Stimulated activated CD4-positive, alpha-beta T cell treated with anti-CD3 and anti-CD28 coated beads, Interleukin-12 subunit alpha, Interleukin-12 subunit beta, amount 100 ng/mL, for 24 hours (primary cell): ENCODE data around the gene QSOX1.

Source experiments
- DNase-seq, 2 experiments: peaks; one replicate each; pipeline ENCODE4 v3.0.0-alpha.2; 2020; ENCODE audit warnings: low read depth in 2 of 2

The QSOX1 gene

DNA sequence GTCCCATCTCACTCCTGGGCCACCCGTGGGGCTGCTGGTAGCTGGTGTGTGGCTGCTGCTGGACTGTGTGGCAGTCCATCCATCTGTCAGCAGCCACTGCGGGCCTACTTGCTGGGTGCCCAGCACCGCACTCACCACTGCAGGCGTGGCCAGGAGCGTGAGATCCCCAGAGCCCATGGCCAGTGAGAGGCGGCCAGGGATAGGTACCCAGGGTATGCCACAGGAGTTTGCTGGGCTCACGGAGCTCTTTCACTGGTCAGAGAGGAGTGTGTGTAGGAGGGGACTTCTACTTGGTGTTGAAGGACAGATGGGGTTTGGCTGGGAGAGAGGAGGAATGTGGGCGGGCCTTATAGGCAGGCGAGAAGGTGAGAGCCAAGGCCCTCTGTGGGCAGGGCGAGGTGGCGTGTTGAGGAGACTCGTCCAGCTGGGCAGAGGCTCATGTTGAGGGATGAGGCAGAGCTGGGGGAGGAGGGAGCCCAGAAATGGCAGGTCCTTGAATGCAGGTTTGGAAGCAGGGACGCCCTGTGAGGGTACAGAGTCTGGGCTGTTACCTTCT lies 15.0 kb downstream of the QSOX1 start:
- no peak for DNase-seq

- DNase-seq, result no peak
These were observed 16.0 kb downstream of the QSOX1 start for GRCh38 chr1:180170546-180171151.

GRCh38 chr1:180171691-180172090 lies 17.0 kb downstream of the QSOX1 start:
- DNase-seq, result no peak

DNA sequence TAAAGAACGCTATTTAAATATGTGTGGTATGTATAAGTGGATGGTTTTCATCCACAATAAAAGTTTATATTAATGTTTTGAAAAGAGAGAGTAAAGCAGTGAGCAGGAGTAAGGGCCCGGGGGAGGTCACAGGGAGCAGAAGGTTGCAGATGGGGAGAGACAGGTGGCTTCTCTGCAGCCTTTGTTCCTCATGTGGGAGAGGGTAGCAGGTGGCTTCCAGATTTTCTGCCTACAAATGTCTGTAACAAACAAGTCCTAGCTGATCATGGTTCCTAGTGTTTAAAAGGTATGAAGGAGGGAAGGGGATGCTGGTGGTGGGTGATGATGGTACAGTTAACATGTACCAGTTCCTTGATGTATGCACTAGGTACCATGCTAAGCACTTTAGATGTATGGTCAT lies 18.8 kb downstream of the QSOX1 start:
- DNase-seq, result no peak

- DNase-seq, result no peak
These were observed 19.3 kb downstream of the QSOX1 start for GRCh38 chr1:180173952-180174351.

DNA sequence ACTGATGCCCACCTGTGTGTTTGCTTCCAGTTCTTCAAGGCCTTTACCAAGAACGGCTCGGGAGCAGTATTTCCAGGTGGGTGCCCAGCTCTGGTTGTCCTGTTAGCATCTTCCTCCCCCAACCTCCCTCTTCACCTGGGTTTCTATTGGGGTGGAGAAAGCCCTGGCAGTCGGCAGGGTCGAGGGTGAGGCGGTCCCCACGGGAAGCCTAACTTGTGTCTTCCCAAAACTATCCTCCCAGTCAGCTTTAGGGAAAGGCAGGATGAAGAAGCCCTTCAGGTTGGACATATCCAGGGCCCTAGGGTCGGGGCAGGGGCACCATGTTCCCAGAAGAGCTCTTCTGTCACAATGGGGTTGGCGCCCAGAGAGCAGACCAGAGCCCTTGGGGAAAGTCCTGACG lies 20.6 kb downstream of the QSOX1 start:
- no peak for DNase-seq

GRCh38 chr1:180175806-180176205 lies 21.1 kb downstream of the QSOX1 start:
- DNase-seq, result no peak

- DNase-seq, result no peak
These were observed 22.3 kb downstream of the QSOX1 start for GRCh38 chr1:180176965-180177364.

DNA sequence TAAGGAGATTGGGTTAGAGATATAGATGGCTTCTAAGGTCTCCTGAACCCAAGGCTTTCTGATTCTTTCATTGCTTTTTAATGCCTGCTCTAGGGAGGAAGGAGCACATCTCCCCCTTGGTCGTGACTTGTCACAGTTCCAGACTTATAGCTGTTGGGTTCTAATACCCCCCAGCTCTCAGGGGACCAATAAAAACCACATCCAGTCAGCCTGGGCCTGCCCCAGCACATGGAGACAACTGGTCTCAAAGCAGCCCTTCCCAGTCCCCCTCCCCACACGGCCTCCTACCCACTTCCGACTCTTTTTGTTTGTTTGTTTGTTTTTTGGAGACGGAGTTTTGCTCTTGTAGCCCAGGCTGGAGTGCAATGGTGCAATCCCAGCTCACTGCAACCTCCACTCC lies 23.3 kb downstream of the QSOX1 start:
- DNase-seq, result no peak

- DNase-seq, result peak; percentile 28 to 63
These were observed 24.0 kb downstream of the QSOX1 start for GRCh38 chr1:180178511-180179161.

- no peak for DNase-seq
These were observed 24.7 kb downstream of the QSOX1 start for GRCh38 chr1:180179162-180179957.

- DNase-seq, result peak in 1 of 2 experiments; percentile 20
These were observed 26.4 kb downstream of the QSOX1 start for GRCh38 chr1:180181048-180181447.

DNA sequence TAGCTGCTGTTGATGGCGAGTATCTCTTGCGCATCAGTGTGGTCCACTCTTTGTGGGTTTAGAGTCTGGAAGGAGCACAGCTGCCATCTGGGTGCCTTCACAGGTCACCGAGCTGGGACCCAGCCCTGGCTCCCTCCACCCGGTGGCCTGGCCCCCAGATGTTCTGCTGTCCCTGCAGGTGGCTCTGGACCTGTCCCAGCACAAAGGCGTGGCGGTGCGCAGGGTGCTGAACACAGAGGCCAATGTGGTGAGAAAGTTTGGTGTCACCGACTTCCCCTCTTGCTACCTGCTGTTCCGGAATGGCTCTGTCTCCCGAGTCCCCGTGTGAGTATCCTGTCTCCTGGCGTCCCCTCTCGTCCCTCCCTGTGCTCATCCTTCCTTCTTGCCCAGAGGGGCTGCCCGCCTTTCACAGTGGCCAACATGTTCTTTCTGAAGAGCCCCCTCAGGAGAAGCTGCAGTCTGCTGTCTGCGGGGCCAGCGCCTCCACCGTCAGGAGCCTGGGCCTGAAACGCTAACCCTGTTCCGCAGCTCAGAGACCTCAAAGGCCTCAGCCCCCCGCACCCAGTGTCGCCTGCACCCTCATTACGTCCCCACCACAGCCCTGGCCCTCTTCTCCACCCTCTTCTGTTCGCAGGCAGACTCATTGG lies 27.4 kb downstream of the QSOX1 start:
- no peak for DNase-seq

DNA sequence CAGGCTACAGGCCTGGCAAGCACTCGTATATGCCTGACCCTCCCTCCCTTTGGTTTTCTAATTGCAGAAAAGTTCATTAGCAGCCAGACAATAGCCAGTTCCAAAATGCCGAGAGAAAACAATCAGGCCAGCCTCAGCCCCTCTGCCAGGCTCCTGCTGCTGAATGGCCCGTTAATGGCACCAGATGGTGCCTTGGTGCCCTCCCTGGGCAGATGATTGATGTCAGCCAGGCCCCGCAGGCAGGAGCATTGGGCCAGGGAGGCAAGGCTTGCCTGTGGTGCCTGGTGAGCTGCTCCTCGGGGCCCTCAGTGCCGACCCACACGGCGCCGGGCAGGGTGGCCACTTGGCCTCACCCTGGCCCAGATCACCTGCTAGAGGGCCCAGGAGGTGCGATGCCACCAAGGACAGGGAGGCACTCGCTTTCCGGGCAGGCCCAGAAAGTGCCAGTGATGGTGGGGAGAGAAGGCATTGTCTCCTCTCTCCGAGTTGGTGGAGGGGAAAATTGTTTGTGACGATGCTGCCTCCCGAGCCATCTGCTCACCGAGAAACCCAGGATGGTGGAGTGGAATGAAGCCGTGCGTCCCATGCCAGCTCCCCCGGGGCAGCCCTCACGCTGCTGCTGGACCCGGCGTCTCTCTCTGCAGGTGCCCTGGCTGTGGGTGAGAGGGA lies 28.1 kb downstream of the QSOX1 start:
- no peak for DNase-seq

DNA sequence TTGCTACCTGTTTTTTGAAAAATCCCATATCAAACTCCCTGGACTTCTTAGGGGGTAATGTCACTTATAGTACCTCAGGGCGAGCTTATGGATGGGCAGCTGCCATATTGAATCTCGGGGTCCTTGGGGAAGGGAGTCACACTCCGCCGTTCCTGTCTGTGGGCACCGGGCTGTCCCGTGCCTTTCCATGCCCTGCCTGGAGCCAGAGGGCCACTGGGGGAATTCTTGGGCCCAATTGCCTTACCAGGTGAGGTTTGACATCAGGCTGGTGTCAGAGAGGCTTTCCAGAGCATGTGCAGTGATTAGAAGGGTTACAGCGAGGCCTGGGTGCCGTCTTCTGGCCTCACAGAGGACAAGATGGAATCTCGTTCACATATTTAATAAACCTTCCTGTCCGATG lies 28.8 kb downstream of the QSOX1 start:
- no peak for DNase-seq

DNA sequence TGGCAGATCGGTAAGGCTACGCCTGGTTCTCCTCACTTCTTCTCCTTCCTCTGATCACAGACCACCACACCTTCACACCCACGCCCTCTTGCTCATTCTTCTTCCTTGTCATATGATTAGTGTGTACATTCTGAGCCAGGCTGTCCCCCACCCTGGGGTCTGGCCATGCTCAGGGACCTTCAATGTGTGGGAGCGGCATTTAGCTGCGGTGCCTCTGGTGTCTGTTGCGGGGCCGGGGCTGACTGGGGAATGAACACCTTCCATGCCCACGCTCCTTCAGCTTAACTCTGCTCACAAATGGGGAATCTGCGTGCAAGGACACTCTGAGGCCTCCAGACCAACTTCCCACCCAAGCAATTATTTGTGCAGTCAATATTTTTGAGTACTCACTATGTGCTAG lies 29.4 kb downstream of the QSOX1 start:
- DNase-seq, result no peak

DNA sequence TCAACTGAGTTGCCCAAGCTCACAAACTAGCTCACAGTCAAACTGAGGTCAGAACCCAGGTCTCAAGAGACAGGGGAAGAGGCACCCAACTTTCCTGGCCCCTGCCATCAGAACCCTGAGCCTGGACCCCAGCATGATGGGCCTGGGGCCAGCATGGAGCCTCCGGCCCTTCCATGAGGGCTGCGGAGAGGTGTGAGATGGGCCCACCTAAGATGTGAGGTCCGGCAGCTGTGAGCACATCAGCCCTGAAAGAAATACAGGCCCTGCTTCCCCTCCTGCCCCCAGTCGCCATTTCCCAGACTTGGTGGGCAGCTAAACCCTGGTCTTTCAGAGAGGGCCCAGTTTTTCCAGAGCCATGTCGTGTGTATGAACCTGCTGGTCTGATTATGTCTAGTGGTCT lies 30.6 kb downstream of the QSOX1 start:
- no peak for DNase-seq

DNA sequence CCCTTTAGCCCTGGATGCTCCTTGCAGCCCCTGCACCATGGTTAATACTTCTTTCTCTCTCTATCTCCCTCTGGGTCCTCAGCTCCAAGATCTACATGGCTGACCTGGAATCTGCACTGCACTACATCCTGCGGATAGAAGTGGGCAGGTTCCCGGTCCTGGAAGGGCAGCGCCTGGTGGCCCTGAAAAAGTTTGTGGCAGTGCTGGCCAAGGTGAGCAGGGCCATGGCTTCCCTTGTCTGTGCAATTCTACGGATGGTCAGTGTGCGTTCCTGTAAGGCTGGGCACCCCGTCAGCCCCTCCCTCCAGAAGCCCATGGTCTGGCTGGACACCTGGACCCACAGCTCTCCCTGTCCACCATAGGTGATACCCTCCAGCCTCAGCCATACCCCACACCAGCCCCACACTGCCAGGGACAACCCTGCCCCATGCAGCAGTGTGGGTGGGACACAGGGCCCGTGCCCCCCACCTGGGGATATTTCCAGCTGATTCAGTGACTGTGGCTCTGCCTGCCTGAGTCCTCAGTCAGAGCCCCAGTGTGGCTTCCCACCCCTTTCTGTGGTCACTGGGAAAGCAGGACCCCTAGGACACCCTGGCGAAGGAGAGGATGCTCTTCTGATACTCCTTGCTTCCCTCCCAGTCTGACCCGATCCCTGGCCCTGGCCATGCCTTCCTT lies 31.4 kb downstream of the QSOX1 start:
- no peak for DNase-seq

- no peak for DNase-seq
These were observed 32.2 kb downstream of the QSOX1 start for GRCh38 chr1:180186831-180187230.

- no peak for DNase-seq
These were observed 33.0 kb downstream of the QSOX1 start for GRCh38 chr1:180187626-180188025.

DNA sequence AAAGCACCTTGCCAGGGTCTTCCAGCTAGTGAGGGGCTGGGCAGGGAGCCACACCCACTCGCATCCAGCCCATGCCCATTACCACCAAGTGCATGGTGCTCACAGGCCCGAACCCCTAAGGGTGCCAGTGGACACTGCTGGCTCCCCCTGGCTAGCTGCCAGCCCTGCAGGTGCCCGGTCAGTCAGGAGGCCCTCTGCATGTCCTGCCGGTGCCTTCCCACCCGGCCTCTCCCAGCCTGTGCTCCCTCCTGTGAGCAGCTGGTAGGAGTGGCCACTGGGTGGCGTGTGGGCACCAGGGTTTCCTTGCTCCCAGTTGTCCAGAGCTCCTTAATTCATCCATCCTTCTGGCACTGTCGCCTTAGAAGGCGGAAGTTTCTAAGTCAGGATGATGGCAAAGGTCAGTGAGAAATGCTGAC lies 33.4 kb downstream of the QSOX1 start:
- no peak for DNase-seq
